Liver (tissue), 9 donors: ENCODE measurements around the gene MAF. TPM values are rescaled to one million over a fixed set of nuclear protein-coding genes. Genes with fewer than 3 reads are reported as not detected.

Experiments
- DNase-seq: peaks from one replicate; pipeline ENCODE4 v3.0.0-alpha.2; 2017; ENCODE audit warnings: low spot score
- H3K27ac ChIP-seq, 2 donors: one replicate each; pipeline ENCODE4 v1.7.0; 2013; ENCODE audit warnings: inconsistent platforms in 2 of 2, low read length in 2 of 2, control low read depth in 1 of 2, low read depth in 1 of 2, mild to moderate bottlenecking in 1 of 2
- H3K27me3 ChIP-seq, 4 donors: one replicate each; pipeline versions ENCODE4 v1.6.1 to v1.7.0; 2013; ENCODE audit warnings: low read length in 3 of 4, inconsistent platforms in 1 of 4, mild to moderate bottlenecking in 1 of 4, moderate library complexity in 1 of 4; ENCODE audit not compliant: control insufficient read depth in 4 of 4, insufficient read depth in 4 of 4
- H3K36me3 ChIP-seq, 4 donors: one replicate each; pipeline versions ENCODE4 v1.6.1 to v1.7.0; 2013; ENCODE audit warnings: low read length in 3 of 4, mild to moderate bottlenecking in 3 of 4, low read depth in 1 of 4, moderate library complexity in 1 of 4; ENCODE audit not compliant: control insufficient read depth in 4 of 4, insufficient read depth in 3 of 4
- H3K4me1 ChIP-seq, 4 donors: one replicate each; pipeline versions ENCODE4 v1.6.1 to v1.7.0; 2013; ENCODE audit warnings: low read length in 3 of 4, mild to moderate bottlenecking in 3 of 4, moderate library complexity in 1 of 4; ENCODE audit not compliant: control insufficient read depth in 4 of 4, insufficient read depth in 4 of 4
- H3K4me3 ChIP-seq, 3 donors: one replicate each; pipeline versions ENCODE4 v1.6.1 to v1.7.0; 2013; ENCODE audit warnings: low read length in 3 of 3, control low read depth in 1 of 3, low read depth in 1 of 3, mild to moderate bottlenecking in 1 of 3
- H3K9ac ChIP-seq, 2 donors: one replicate each; pipeline ENCODE4 v1.7.0; 2013; ENCODE audit warnings: low read length in 2 of 2, mild to moderate bottlenecking in 2 of 2, moderate library complexity in 2 of 2, control low read depth in 1 of 2, low read depth in 1 of 2
- H3K9me3 ChIP-seq, 4 donors: one replicate each; pipeline versions ENCODE4 v1.6.1 to v1.7.0; 2013; ENCODE audit warnings: low read length in 3 of 4; ENCODE audit not compliant: control insufficient read depth in 4 of 4
- EGR1 ChIP-seq, 2 donors: IDR thresholded peaks; 2 replicates each; pipeline ENCODE4 v1.6.1; 2016 to 2018; ENCODE audit warnings: antibody characterized with exemption in 2 of 2, low read depth in 2 of 2
- FOXA1 ChIP-seq: IDR thresholded peaks from 2 replicates; pipeline ENCODE4 v1.6.1; 2016; ENCODE audit warnings: antibody characterized with exemption
- FOXA2 ChIP-seq: IDR thresholded peaks from 2 replicates; pipeline ENCODE4 v1.6.1; 2016; ENCODE audit warnings: antibody characterized with exemption
- GABPA ChIP-seq, 2 donors: IDR thresholded peaks in 1 of 2; conservative IDR thresholded peaks in 1 of 2; 2 replicates each; pipeline ENCODE4 v1.6.1; 2016; ENCODE audit warnings: antibody characterized with exemption in 2 of 2, mild to moderate bottlenecking in 1 of 2, moderate library complexity in 1 of 2
- HNF4A ChIP-seq, 2 donors: conservative IDR thresholded peaks; 2 replicates each; pipeline ENCODE4 v1.6.1; 2016; ENCODE audit warnings: antibody characterized with exemption in 2 of 2, mild to moderate bottlenecking in 2 of 2
- HNF4G ChIP-seq: IDR thresholded peaks from 2 replicates; pipeline ENCODE4 v1.6.1; 2016; ENCODE audit warnings: antibody characterized with exemption
- JUND ChIP-seq, 2 donors: IDR thresholded peaks; 2 replicates each; pipeline ENCODE4 v1.6.1; 2016; ENCODE audit warnings: antibody characterized with exemption in 2 of 2
- NR2F2 ChIP-seq: IDR thresholded peaks from 2 replicates; pipeline ENCODE4 v1.6.1; 2016; ENCODE audit warnings: antibody characterized with exemption
- RAD21 ChIP-seq, 2 donors: IDR thresholded peaks; 2 replicates each; pipeline ENCODE4 v1.6.1; 2016; ENCODE audit warnings: antibody characterized with exemption in 2 of 2, mild to moderate bottlenecking in 2 of 2
- REST ChIP-seq: IDR thresholded peaks from 2 replicates; pipeline ENCODE4 v1.6.1; 2016; ENCODE audit warnings: antibody characterized with exemption, mild to moderate bottlenecking
- TAF1 ChIP-seq: conservative IDR thresholded peaks from 2 replicates; pipeline ENCODE4 v1.6.1; 2016; ENCODE audit warnings: antibody characterized with exemption, mild to moderate bottlenecking
- YY1 ChIP-seq: IDR thresholded peaks from 2 replicates; pipeline ENCODE4 v1.6.1; 2016; ENCODE audit warnings: antibody characterized with exemption, mild to moderate bottlenecking
- WGBS: extraction: QIAGEN DNeasy Blood & Tissue Kit; methylation state at CpG from one replicate; pipeline ENCODE4 v1.1.7; 2013; 5-methylcytosine and 5-hydroxymethylcytosine counted together
- polyA plus RNA-seq, 2 donors: library from polyadenylated mRNA; stranded (reverse) in 1 of 2; unstranded in 1 of 2; fragments of 200-250 nt in 1 of 2; fragments of >200 nt in 1 of 2; fragmentation: Nextera tagmentation in 1 of 2; extraction: Ambion mirVana in 1 of 2; gene quantifications; one replicate each; pipeline versions ENCODE4 v1.2.1 to v1.2.3, GENCODE V29; 2013 to 2015
- total RNA-seq, 2 donors: library from RNA; depleted of rRNA; stranded (reverse); fragments of >200 nt; gene quantifications; one replicate each; pipeline ENCODE4 v1.2.3, GENCODE V29; 2014
- TF ChIP-seq, protein P1 (sequence below): IDR thresholded peaks from 2 replicates; pipeline ENCODE4 v1.6.1; 2016; ENCODE audit warnings: antibody characterized with exemption
- TF ChIP-seq, protein P2 (sequence below): fragments of 150-350 bp; IDR thresholded peaks from 2 replicates; pipeline ENCODE4 v1.5.1; 2017; ENCODE audit warnings: improper control_type of control experiment, low read depth, low read length; ENCODE audit not compliant: missing input control
- donor health status: healthy.
- donor health status: healthy.
- donor health status: healthy.
- donor health status: healthy.
- donor health status: healthy.

MAF gene
- total and polyA plus RNA-seq, 4 donors = 9.7 to 20.9 (median 16.7) TPM

DNA sequence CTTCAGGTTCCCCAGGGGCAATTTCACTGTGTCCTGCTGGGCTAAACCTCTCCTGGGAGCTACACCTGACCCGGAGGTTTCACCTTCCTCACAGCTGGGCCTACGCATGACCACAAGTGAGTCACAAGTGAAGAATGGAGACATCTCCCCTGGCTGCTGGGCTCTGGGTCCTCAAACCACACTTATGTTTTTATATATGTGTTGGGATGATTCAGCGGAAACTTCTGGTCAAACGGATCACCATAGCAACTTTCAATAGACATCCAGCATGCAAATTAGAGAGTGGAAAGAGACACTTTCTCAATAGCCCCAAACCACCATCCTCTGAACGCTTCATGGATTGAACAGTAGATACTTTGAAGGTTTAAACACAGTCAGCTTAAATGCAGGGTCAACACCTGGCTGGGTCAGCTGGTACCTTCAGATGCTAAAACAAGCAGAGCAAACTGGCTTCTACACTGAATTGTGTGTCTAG, 28.0 kb upstream of the MAF start:
- WGBS = 87% methylated on average over 5 of the region's 5 CpGs
- H3K4me3 ChIP-seq = no peak overlapping the region
- no peak for DNase-seq
- H3K4me1 ChIP-seq = no peaks in the 10 kb centered on the region
- H3K27ac ChIP-seq = no peak overlapping the region
- H3K27me3 ChIP-seq = no peaks in the 10 kb centered on the region
- no peaks in the 10 kb centered on the region for H3K9me3 ChIP-seq
- no peak overlapping the region for H3K9ac ChIP-seq
- TF ChIP-seq YY1 (no peak), FOXA1 (no peak), JUND (IDR thresholded peaks at IDR 0.05) (no peak), GABPA (IDR thresholded peaks at IDR 0.05 in 1 of 2, conservative IDR thresholded peaks at IDR 0.05 in 1 of 2) (no peak), REST (no peak), TAF1 (no peak), EGR1 (IDR thresholded peaks at IDR 0.05; ENCODE audit: low read depth in 2 of 2) (no peak), NR2F2 (no peak), RAD21 (IDR thresholded peaks at IDR 0.05) (no peak), HNF4G (no peak), FOXA2 (no peak)
- TF ChIP-seq, protein P1, sequence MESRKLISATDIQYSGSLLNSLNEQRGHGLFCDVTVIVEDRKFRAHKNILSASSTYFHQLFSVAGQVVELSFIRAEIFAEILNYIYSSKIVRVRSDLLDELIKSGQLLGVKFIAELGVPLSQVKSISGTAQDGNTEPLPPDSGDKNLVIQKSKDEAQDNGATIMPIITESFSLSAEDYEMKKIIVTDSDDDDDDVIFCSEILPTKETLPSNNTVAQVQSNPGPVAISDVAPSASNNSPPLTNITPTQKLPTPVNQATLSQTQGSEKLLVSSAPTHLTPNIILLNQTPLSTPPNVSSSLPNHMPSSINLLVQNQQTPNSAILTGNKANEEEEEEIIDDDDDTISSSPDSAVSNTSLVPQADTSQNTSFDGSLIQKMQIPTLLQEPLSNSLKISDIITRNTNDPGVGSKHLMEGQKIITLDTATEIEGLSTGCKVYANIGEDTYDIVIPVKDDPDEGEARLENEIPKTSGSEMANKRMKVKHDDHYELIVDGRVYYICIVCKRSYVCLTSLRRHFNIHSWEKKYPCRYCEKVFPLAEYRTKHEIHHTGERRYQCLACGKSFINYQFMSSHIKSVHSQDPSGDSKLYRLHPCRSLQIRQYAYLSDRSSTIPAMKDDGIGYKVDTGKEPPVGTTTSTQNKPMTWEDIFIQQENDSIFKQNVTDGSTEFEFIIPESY = no peak
- TF ChIP-seq, protein P2, sequence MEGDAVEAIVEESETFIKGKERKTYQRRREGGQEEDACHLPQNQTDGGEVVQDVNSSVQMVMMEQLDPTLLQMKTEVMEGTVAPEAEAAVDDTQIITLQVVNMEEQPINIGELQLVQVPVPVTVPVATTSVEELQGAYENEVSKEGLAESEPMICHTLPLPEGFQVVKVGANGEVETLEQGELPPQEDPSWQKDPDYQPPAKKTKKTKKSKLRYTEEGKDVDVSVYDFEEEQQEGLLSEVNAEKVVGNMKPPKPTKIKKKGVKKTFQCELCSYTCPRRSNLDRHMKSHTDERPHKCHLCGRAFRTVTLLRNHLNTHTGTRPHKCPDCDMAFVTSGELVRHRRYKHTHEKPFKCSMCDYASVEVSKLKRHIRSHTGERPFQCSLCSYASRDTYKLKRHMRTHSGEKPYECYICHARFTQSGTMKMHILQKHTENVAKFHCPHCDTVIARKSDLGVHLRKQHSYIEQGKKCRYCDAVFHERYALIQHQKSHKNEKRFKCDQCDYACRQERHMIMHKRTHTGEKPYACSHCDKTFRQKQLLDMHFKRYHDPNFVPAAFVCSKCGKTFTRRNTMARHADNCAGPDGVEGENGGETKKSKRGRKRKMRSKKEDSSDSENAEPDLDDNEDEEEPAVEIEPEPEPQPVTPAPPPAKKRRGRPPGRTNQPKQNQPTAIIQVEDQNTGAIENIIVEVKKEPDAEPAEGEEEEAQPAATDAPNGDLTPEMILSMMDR = no peak
- no peaks in the 10 kb centered on the region for H3K36me3 ChIP-seq

DNA sequence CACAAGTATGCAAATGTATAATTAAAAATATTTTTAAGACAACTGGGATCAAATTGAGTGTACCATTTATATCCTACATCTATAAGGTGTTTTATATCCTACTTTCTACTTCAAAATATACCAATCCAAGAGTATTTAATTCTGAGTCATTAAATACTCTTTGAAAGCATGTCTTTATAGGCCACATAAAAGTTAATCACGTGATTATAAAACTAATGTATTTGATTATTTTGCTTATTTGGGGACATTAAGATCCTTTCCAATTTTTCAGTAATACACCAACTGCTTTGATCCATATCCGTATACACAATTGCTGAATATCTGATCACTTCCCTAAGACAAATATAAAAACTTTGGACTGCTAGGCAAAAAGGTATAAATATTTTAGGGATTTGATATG, 26.6 kb upstream of the MAF start:
- no peak overlapping the region for H3K9ac ChIP-seq
- no peak overlapping the region for H3K27ac ChIP-seq
- H3K27me3 ChIP-seq = no peaks in the 10 kb centered on the region
- WGBS = 91% methylated on average over 2 of the region's 2 CpGs
- H3K36me3 ChIP-seq = no peaks in the 10 kb centered on the region
- no peak overlapping the region for H3K4me3 ChIP-seq
- DNase-seq = no peak
- no peaks in the 10 kb centered on the region for H3K9me3 ChIP-seq
- no peaks in the 10 kb centered on the region for H3K4me1 ChIP-seq
- TF ChIP-seq GABPA (IDR thresholded peaks at IDR 0.05 in 1 of 2, conservative IDR thresholded peaks at IDR 0.05 in 1 of 2) (no peak), HNF4A (conservative IDR thresholded peaks at IDR 0.05) (no peak)
